Kidney epithelial cell (primary cell): ENCODE results near the gene IL17RD. TPM values are rescaled to one million over a fixed set of nuclear protein-coding genes. Genes with fewer than 3 reads are reported as not detected.

ENCODE experiments used
- DNase-seq: peaks from one replicate; pipeline ENCODE4 v3.0.0-alpha.2; 2010; ENCODE audit warnings: low read depth
- H3K27me3 ChIP-seq: 2 replicates; pipeline ENCODE4 v1.6.0; 2011; ENCODE audit warnings: low read length; ENCODE audit not compliant: control insufficient read depth, insufficient read depth
- H3K36me3 ChIP-seq: 2 replicates; pipeline ENCODE4 v1.5.1; 2011; ENCODE audit warnings: low read length; ENCODE audit not compliant: control insufficient read depth, insufficient read depth
- H3K4me3 ChIP-seq: 2 replicates; pipeline ENCODE4 v1.5.1; 2011; ENCODE audit warnings: low read depth, mild to moderate bottlenecking, control low read depth, low read length
- total RNA-seq: library from RNA; depleted of rRNA; stranded (reverse); fragments of >200 nt; gene quantifications from 2 replicates; pipeline ENCODE4 v1.2.3, GENCODE V29; 2015
- TF ChIP-seq, protein P1 (sequence below): IDR thresholded peaks from 2 replicates; pipeline ENCODE4 v1.5.1; 2011; ENCODE audit warnings: mild to moderate bottlenecking, moderate library complexity, low read length, control low read depth, inconsistent platforms; ENCODE audit not compliant: insufficient read depth, poor library complexity, severe bottlenecking

IL17RD gene
- total RNA-seq, 1 donor from 2014 or later = 25.7 TPM

- TF ChIP-seq, protein P1, sequence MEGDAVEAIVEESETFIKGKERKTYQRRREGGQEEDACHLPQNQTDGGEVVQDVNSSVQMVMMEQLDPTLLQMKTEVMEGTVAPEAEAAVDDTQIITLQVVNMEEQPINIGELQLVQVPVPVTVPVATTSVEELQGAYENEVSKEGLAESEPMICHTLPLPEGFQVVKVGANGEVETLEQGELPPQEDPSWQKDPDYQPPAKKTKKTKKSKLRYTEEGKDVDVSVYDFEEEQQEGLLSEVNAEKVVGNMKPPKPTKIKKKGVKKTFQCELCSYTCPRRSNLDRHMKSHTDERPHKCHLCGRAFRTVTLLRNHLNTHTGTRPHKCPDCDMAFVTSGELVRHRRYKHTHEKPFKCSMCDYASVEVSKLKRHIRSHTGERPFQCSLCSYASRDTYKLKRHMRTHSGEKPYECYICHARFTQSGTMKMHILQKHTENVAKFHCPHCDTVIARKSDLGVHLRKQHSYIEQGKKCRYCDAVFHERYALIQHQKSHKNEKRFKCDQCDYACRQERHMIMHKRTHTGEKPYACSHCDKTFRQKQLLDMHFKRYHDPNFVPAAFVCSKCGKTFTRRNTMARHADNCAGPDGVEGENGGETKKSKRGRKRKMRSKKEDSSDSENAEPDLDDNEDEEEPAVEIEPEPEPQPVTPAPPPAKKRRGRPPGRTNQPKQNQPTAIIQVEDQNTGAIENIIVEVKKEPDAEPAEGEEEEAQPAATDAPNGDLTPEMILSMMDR = no peak
- DNase-seq = no peak
- Histone ChIP-seq H3K36me3 (no peaks in the 10 kb centered on the region), H3K27me3 (no peaks in the 10 kb centered on the region), H3K4me3 (no peak overlapping the region)
Measured at GRCh38 chr3:57110798-57111197, 54.4 kb downstream of the IL17RD start.

GRCh38 chr3:57110214-57110613, 54.9 kb downstream of the IL17RD start:
- no peak for DNase-seq

DNA sequence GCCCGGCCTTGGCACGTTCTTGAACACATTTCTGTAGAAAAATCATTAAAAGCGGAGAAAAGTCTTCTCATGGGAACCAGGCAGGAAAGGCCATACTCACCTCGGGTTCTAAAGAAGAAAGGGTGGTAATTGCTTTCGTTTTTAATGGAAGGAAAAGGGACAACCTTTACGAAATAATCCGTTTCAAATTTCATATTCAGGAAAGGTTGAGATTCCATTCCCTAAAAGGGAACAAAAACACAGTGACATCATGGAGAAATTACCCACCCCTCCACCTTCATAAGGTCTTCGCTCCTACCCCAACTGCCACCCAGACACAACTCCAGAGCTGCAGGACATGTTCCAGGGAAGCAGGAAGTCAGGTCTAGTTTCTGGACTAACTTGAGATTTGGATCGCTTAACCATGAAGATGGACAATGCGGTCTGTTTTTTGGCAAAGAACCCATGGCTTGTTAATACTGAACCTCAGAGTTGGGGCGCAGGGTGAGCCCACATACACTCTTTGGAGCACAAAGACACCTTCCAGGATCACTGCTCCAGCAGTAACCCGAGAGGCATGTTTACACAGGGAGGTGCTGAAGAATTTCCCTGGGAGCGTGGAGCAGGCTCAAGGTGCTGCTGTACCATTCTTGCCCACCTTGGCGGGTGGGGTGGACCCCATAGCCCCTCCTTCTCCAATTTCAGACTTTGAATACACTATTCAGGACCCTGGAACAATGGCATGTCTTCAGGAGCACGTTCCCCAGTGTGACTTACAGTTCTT, 55.5 kb downstream of the IL17RD start:
- Histone ChIP-seq H3K4me3 (no peak overlapping the region), H3K27me3 (no peaks in the 10 kb centered on the region), H3K36me3 (no peaks in the 10 kb centered on the region)
- TF ChIP-seq, protein P1 = no peak
- DNase-seq = no peak

More at GRCh38 chr3:57110214-57110613, 54.9 kb downstream of the IL17RD start:
- Histone ChIP-seq H3K27me3 (no peaks in the 10 kb centered on the region), H3K36me3 (no peaks in the 10 kb centered on the region), H3K4me3 (no peak overlapping the region)
- TF ChIP-seq, protein P1 = no peak

GRCh38 chr3:57108684-57109083, 56.5 kb downstream of the IL17RD start:
- Histone ChIP-seq H3K36me3 (no peaks in the 10 kb centered on the region), H3K4me3 (no peak overlapping the region), H3K27me3 (no peaks in the 10 kb centered on the region)
- no peak for DNase-seq
- TF ChIP-seq, protein P1 = no peak

DNA sequence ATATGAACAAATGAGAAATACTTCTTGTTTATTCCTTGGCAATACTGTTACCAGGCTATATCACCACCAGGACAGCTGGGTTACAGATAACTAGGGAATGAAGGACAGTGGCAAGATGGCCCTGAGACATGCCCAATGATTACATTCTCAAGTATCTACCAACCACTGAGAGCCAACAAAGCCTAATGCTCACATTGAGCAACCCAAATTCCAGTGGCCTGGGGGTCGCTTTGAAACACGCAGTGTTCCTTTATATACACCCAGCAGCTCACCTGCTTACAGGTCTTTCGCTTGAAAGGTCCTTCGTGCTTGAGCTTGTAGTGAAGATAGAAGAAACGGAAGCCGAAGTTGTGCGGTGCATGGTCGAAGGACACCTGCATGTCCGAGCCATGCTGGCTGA, 59.6 kb downstream of the IL17RD start:
- H3K36me3 ChIP-seq = no peaks in the 10 kb centered on the region
- no peak overlapping the region for H3K4me3 ChIP-seq
- H3K27me3 ChIP-seq = no peaks in the 10 kb centered on the region
- DNase-seq = no peak
- TF ChIP-seq, protein P1 = no peak
